B cell (primary cell): Measurements from ENCODE around the gene POSTN.

ENCODE experiments used
- CTCF ChIP-seq: fragments of 200-600 bp; IDR thresholded peaks from one replicate; pipeline ENCODE4 v1.8.0; 2022; ENCODE audit warnings: antibody characterized with exemption, mild to moderate bottlenecking
- EZH2 ChIP-seq: IDR thresholded peaks from 2 replicates; pipeline ENCODE4 v1.6.1; 2012; ENCODE audit warnings: borderline replicate concordance, low read depth, mild to moderate bottlenecking, moderate library complexity, low read length; ENCODE audit not compliant: insufficient read depth, poor library complexity, severe bottlenecking

GRCh38 chr13:37539170-37539569 lies 59.4 kb downstream of the POSTN start:
- no peak for TF ChIP-seq CTCF
- TF ChIP-seq EZH2: no peak
